OCI-LY7 (cell line): ENCODE data around the gene PSMD13. TPM values are rescaled to one million over a fixed set of nuclear protein-coding genes. Genes with fewer than 3 reads are reported as not detected.

Source experiments
- BruUV-seq: library from RNA; stranded (reverse); fragments of 400-500 nt; replicated peaks from 2 replicates; lab custom pipeline; 2021; lab: Mats Ljungman, UMichigan
- CTCF ChIA-PET: fragments of 300-600 bp; sonication (Branson Sonifier 250); formaldehyde crosslinking; loops from one replicate; lab custom pipeline; 2022; ENCODE audit warnings: antibody characterized with exemption; ENCODE audit not compliant: unreplicated experiment; lab: Charles Lee
- POLR2A ChIA-PET: fragments of 300-600 bp; sonication (Branson Sonifier 250); formaldehyde crosslinking; loops from one replicate; lab custom pipeline; 2022; ENCODE audit warnings: antibody characterized with exemption; lab: Charles Lee
- DNase-seq: peaks from one replicate; pipeline ENCODE4 v3.0.0-alpha.2; 2015; ENCODE audit warnings: low spot score
- H2AFZ ChIP-seq: fragments of 200-600 bp; sonication (generic), shearing (Covaris generic); 2 replicates; pipeline ENCODE4 v1.6.1; 2014; ENCODE audit warnings: mild to moderate bottlenecking, antibody characterized with exemption, low read length, moderate library complexity
- H3K27ac ChIP-seq: fragments of 200-600 bp; sonication (generic); 2 replicates; pipeline ENCODE4 v1.5.1; 2014; ENCODE audit warnings: mixed run types, low read depth, mild to moderate bottlenecking, moderate library complexity, low read length, inconsistent platforms; ENCODE audit not compliant: poor library complexity, severe bottlenecking
- H3K36me3 ChIP-seq: fragments of 200-600 bp; sonication (generic); 2 replicates; pipeline ENCODE4 v1.6.1; 2014; ENCODE audit warnings: mild to moderate bottlenecking, antibody characterized with exemption, low read length, moderate library complexity, mixed read lengths; ENCODE audit not compliant: insufficient read depth
- H3K4me1 ChIP-seq: fragments of 200-600 bp; sonication (generic); 2 replicates; pipeline ENCODE4 v1.5.1; 2014; ENCODE audit warnings: mild to moderate bottlenecking, low read length; ENCODE audit not compliant: insufficient read depth, poor library complexity, severe bottlenecking
- H3K4me2 ChIP-seq: fragments of 200-600 bp; sonication (generic); 2 replicates; pipeline ENCODE4 v1.6.1; 2014; ENCODE audit warnings: mild to moderate bottlenecking, low read length
- H3K4me3 ChIP-seq: fragments of 200-600 bp; sonication (generic); 2 replicates; pipeline ENCODE4 v1.5.1; 2014; ENCODE audit warnings: mild to moderate bottlenecking, low read depth, low read length; ENCODE audit not compliant: poor library complexity, severe bottlenecking
- H3K79me2 ChIP-seq: fragments of 200-600 bp; sonication (generic); 2 replicates; pipeline ENCODE4 v1.6.1; 2016; ENCODE audit warnings: low read depth, mild to moderate bottlenecking, low read length, moderate library complexity, mixed read lengths; ENCODE audit not compliant: insufficient read depth
- H3K9me2 ChIP-seq: fragments of 200-600 bp; sonication (generic); 2 replicates; pipeline ENCODE4 v1.6.1; 2016; ENCODE audit warnings: mild to moderate bottlenecking, low read length, mixed read lengths; ENCODE audit not compliant: insufficient read depth
- H3K9me3 ChIP-seq: fragments of 200-600 bp; sonication (generic); 2 replicates; pipeline ENCODE4 v1.6.1; 2014; ENCODE audit warnings: mild to moderate bottlenecking, mixed run types, low read length, mixed read lengths
- H4K20me1 ChIP-seq: fragments of 200-600 bp; sonication (generic); 2 replicates; pipeline ENCODE4 v1.6.1; 2014; ENCODE audit warnings: mild to moderate bottlenecking, antibody characterized with exemption, low read length, moderate library complexity, mixed read lengths; ENCODE audit not compliant: insufficient read depth
- EZH2phosphoT487 ChIP-seq: fragments of 200-600 bp; sonication (generic); IDR thresholded peaks from 2 replicates; pipeline ENCODE4 v1.6.1; 2018; ENCODE audit warnings: low read depth, borderline replicate concordance, mild to moderate bottlenecking, mixed run types, antibody characterized with exemption, low read length, moderate library complexity, mixed read lengths
- intact Hi-C: fragments of 100-400 bp; cut with micrococcal nuclease; formaldehyde crosslinking; loops from one replicate; pipeline ENCODE4 v1.10.0; 2022; ENCODE audit not compliant: unreplicated experiment
- total RNA-seq, 2 experiments: library from RNA; depleted of rRNA in 1 of 2; stranded (reverse); fragments of >200 nt in 1 of 2; shearing (Covaris generic) in 1 of 2; gene quantifications; 2 replicates each; pipeline ENCODE4 v1.2.3, GENCODE V29; 2014 to 2022
- TF ChIP-seq, protein P1 (sequence below): fragments of 200-600 bp; sonication (generic); conservative IDR thresholded peaks from 2 replicates; pipeline ENCODE4 v1.5.1; 2014; ENCODE audit warnings: mild to moderate bottlenecking, antibody characterized with exemption, low read length, moderate library complexity, mixed read lengths

Gene PSMD13
- total RNA-seq, 2 experiments from 2014 or later, result 146 to 154 TPM

DNA sequence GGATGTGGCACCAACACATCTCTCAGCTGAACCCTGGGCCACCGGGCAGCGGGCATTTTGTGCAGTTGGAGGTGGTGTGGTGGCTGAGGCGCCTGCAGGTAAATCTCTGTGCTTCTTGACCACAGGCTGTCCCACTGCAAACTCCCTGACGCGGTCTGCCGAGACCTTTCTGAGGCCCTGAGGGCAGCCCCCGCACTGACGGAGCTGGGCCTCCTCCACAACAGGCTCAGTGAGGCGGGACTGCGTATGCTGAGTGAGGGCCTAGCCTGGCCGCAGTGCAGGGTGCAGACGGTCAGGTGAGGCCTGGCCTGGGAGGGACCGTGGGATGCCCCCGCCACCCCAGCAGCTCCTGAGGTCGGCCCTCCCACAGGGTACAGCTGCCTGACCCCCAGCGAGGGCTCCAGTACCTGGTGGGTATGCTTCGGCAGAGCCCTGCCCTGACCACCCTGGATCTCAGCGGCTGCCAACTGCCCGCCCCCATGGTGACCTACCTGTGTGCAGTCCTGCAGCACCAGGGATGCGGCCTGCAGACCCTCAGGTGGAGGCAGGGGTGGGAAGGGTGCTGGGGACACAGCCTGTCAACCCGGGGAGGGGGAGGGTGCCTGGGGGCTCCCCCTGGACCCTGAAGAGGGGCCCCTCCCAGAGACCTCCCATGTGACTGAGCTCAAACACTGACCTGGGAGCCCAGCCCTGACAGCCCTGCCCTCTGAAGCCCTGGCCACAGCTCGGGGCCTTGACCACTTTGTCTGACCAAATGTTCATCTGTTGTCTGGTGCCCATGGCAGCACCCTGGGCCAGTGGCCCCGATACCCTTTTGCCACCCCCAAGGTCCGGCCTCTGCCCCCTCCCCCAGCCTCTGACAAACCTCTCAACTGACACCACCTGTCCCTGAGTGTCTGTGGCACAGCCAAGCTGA, 47.6 kb downstream of the PSMD13 start:
- POLR2A ChIA-PET, result no interaction called here
- TF ChIP-seq EZH2phosphoT487, result no peak
- TF ChIP-seq, protein P1, sequence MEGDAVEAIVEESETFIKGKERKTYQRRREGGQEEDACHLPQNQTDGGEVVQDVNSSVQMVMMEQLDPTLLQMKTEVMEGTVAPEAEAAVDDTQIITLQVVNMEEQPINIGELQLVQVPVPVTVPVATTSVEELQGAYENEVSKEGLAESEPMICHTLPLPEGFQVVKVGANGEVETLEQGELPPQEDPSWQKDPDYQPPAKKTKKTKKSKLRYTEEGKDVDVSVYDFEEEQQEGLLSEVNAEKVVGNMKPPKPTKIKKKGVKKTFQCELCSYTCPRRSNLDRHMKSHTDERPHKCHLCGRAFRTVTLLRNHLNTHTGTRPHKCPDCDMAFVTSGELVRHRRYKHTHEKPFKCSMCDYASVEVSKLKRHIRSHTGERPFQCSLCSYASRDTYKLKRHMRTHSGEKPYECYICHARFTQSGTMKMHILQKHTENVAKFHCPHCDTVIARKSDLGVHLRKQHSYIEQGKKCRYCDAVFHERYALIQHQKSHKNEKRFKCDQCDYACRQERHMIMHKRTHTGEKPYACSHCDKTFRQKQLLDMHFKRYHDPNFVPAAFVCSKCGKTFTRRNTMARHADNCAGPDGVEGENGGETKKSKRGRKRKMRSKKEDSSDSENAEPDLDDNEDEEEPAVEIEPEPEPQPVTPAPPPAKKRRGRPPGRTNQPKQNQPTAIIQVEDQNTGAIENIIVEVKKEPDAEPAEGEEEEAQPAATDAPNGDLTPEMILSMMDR, result no peak
- Histone ChIP-seq H3K79me2 (no peaks in the 10 kb centered on the region), H3K4me2 (no peak overlapping the region), H3K9me2 (no peaks in the 10 kb centered on the region), H3K4me1 (no peaks in the 10 kb centered on the region), H3K9me3 (no peaks in the 10 kb centered on the region), H3K4me3 (no peak overlapping the region), H4K20me1 (no peaks in the 10 kb centered on the region), H3K27ac (no peak overlapping the region), H2AFZ (no peak overlapping the region), H3K36me3 (no peaks in the 10 kb centered on the region)
- no TSS peak for BruUV-seq
- intact Hi-C loops, result no loop called here
- CTCF ChIA-PET, result no interaction called here
- no peak for DNase-seq

DNA sequence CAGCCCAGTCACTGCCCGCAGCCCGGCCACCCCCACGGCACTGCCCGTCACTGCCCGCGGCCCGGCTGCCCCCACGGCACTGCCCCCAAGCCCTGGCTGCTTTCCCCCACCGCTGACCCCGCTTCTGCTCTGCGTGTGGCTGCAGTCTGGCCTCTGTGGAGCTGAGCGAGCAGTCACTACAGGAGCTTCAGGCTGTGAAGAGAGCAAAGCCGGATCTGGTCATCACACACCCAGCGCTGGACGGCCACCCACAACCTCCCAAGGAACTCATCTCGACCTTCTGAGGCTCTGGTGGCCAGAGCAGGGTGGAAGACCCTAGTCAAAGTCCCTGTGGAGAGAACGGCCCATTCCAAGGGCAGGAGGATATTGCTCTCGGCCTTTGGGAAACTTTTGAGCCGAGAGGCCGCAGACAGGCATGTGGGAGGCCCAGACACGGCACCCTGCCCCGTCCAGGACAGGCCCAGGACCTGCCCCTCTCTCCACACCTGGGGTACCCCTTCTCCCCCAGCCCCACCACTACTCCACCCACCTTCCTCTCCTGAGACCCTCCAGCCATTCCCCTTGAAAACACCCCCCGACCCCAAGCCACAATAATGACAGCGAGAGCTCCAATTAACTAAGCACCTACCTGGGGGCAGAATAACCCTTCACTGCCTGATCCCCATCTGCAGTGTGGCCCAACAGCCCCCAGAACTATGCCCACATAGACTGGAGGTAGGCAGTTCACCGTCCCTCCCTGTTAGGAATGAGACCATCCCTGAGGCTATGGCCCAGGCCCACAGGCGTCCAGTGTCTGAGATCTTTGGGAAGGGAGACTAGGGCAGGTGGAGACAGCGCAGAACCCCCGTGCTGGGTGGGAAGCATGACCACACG, 48.5 kb downstream of the PSMD13 start:
- Histone ChIP-seq H3K9me3 (no peaks in the 10 kb centered on the region), H3K27ac (no peak overlapping the region), H3K4me1 (no peaks in the 10 kb centered on the region), H4K20me1 (no peaks in the 10 kb centered on the region), H3K4me2 (no peak overlapping the region), H3K9me2 (no peaks in the 10 kb centered on the region), H3K4me3 (no peak overlapping the region), H3K79me2 (no peaks in the 10 kb centered on the region), H3K36me3 (no peaks in the 10 kb centered on the region), H2AFZ (no peak overlapping the region)
- no peak for DNase-seq
- no peak for TF ChIP-seq EZH2phosphoT487
- TF ChIP-seq, protein P1, result no peak
- BruUV-seq, result no TSS peak
- ChIA-PET POLR2A (no interaction called here), CTCF (no interaction called here)
- intact Hi-C loops, result no loop called here
